ENCODE measurements around the gene GAS2L2.

- TF ChIP-seq CTCF (IDR thresholded peaks at IDR 0.05): no peak
- no peak for TF ChIP-seq POLR2AphosphoS5 (IDR thresholded peaks at IDR 0.05; ENCODE audit: insufficient read depth in 1 of 2, low read depth in 1 of 2)
Observed at GRCh38 chr17:35695613-35696012, 57.4 kb downstream of the GAS2L2 start.

Measured in vagina (tissue), 2 donors.